DMS 273 (cell line): ENCODE results near the gene PDE11A.

Experiments
- DNase-seq: peaks from one replicate; lab custom pipeline; 2025; ENCODE audit not compliant: unreplicated experiment; lab: John Stamatoyannopoulos, UW

PDE11A gene

DNA sequence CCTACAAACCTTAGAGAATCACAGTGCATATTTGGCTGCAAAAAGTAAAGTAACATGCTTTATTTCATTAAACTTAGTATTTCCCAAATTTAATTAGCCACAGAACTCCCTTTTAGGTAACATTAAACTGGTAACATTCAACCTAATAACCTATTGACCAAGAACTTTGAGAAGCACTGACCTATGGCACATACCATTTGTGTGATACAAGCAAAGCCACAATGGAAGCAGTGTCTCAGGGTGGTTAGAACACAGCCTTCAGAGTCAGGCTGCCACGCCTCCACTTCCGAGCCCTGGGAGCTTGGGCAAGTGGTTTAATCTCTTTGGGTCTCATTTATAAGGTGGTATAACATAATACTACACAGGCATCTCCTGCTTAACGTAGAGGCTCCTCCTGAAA is 301.4 kb downstream of the PDE11A start:
- DNase-seq, result no peak

DNA sequence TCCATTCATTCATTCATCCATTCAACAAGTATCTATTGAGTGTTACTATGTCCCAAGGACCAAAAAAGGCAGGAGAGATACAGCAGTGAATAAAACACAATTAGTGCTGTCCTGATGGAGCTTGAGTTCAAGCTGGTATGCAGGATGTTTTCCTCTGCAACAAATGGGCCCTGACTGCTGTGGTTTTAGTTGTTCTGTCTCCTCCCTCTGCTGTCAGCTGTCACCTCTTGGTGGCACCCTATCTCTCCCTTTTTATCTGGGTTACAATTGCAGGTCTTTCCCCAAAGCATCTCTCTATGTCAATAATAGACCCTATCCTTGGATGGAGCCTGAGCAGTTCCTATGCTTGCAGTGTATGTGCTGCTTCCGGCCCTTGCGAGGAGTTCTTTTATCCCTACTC is 304.8 kb downstream of the PDE11A start:
- no peak for DNase-seq

DNA sequence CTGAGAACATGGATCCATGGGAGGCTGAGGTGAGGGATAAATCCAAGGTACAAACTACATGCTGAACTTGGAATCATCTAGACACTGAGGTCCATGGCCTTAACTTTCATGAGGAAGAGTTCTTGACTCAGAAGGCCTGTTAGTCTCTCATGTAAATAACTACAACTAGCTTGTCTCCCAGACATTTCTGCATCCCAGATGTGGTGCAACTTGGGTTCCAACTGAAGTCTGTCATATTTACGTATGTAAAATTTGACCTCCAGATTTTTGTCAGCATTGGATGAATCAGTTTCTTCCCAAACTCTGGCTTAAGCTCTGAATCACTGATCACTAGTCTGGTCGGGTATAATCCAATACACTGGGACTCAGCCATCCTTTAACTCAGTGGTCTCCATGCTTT is 306.9 kb downstream of the PDE11A start:
- no peak for DNase-seq

DNA sequence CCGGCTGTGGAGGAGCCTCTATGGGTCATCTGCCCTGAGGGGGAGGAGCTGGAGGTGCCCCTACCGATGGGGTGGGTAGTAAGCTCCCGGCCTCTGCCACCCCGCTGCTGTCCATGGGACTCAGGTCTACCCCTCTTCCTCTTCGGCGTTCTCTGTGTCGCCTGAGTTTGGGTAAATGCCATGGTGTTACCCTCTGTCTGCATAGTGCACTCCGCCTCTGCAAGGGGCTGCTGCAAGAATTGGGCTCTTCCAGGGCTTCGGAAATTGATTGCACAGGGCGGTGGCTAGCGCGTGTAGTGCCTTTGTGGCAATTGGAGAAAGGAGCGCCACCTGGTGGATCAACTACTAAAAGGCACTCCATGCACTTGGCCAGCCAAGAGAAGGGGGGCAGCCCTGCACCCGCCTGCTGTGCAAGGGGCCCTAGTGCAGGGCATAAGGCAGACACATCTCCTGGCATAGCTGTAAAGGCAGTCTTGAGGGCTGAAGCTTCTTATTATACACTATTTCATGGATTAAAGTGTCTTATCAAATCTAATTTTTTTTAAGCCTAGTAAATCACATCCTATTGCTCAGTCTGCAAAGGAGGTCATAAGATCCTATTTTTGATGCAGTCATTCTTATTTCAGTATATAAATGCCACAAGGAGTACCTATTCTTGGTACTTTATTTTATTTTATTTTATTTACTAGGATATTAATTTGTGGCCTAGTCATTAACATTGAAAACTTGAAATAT is 308.9 kb downstream of the PDE11A start:
- DNase-seq, result peak; percentile 88

DNA sequence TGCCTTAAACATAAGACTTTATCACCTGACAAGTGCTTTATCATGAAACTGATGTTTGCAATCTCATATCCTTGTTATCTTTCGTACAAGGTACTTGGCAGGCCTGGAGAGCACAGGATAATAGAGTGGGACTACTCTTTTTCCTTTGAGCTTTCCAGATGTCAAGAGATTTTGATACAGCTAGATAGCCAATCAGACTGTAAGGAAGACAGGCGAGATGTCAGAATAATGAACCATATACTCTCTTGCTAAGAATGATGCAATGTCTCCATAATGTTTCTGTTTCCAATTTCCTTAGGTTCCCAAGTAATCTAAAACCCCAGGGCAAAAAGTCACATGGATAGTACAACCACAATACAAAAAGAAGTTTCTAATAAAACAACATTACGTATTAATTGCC is 313.1 kb downstream of the PDE11A start:
- DNase-seq, result no peak

DNA sequence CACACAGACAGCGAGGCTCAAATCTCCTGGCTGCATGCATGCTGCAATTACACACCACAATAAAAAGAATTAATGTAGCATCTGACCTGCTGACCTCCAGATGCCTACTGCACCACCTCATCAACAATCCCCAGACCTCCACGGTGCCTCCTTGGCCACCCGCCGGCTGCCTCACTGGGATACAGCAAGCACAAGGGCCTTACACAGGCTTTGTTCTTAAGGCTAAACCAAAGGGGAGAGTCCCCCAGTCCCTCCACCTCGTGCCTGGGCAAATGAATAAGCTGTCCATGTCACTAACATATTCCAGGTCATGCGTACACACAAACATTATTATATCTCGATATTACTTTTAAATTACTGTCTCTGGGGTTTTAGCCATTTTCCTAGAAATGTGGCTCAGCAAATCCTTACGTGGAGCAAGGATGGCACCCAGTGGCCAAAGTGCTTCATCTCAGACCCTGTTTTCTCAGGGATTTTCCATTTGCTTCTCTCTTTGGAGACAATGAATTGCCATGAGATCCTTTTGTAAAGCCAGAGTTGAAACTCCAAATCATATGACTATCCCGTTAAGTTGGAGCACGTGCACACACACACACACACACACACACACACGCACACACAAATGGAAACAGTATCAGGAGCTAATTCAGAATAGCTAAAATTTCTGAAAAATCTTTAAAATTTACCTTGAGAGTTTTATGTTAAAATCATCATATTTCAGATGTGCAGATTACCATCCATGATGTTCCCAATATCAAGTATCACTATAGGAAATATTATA is 313.8 kb downstream of the PDE11A start:
- peak; percentile 83 for DNase-seq

DNA sequence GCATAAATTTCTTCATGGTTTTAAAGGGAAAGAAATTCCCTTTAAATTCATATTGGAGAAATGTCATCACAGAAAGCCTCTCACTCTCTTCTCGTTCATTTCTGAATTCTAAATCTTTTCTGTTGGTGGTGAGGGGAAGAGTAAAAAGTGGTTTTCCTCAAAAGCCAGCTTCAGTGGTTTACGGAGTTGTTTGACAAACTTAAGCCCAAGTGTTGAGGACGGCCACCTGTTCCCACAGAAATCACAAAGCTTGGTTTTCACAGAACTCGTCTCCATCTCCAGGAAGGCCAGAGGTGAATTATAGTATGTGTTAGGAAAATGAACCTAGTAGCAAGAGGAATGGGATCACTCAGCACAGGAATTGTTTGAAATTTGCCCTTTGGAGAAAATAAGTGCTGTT is 316.2 kb downstream of the PDE11A start:
- no peak for DNase-seq

DNA sequence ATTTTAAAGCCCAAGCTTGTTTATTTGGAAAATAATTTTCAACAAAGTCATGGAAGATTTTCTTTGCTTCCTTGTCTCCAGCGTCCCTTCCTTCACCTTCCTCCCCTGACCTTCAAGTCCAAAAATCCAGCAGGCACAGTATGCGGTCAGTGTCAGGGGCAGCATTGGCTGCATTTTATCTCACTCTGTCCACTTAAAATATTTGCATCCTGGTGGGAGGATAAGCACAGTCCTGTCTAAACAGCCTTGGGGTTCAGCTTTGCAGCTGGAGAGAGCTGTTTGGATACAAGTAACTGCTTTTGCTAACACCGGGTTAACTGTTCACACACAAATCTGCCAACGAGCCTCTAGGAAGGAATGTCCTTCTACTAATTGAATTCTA is 318.1 kb downstream of the PDE11A start:
- DNase-seq, result no peak

DNA sequence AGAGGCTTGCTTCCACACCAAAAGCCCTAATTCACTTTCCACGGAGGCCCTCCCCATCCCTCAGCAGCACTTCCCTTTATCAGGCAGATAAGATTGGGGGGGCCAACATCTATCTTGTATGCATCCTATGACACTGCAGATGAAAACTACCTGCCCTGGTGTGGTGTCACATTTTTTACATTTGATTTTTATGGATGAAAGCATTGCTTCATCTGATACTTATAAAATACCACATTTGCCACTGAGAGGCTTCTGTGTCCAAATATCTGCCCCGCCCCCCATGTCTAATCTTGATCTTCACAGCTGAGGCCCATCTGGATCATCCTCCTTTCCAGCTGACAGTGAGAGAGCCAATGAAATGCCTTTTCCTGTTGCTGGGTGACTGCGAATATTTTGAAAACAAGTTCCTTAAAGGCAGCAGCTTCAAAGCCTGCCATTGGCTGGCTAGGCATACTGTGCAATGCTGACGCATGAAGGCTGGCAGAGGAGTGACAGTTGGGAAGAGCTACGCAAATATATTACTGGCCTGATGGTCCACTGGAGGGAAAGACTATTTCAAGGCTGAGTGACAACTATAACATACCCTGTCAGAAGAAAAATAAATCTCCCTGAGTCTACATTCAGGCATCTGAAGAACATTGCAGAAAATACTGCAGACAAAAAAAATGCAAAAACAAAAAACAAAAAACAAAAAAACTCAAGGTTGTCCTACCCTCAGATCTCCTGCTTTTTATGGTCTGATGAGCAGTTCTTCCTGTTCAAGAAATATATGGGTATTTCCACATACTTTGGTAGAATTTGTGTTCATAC is 318.7 kb downstream of the PDE11A start:
- DNase-seq, result peak; percentile 96

DNA sequence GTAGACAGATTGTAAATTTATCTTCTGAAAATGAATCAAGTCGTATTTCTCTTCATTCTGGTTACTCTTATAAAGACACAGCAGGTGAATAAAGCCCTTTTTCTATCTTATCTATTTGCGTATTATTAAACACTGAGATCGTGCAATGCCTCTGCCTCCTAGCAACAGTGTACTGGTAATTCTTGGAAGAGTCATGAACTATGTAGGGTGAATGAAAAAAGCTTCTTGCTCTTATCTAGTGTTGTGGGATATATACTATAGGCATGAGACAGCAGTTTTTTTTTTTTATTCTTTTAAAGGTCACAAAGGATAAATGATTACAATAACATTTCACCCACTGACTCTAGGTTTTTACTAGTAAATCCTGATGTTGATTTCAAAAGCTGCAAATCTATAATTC is 324.2 kb downstream of the PDE11A start:
- DNase-seq, result no peak

DNA sequence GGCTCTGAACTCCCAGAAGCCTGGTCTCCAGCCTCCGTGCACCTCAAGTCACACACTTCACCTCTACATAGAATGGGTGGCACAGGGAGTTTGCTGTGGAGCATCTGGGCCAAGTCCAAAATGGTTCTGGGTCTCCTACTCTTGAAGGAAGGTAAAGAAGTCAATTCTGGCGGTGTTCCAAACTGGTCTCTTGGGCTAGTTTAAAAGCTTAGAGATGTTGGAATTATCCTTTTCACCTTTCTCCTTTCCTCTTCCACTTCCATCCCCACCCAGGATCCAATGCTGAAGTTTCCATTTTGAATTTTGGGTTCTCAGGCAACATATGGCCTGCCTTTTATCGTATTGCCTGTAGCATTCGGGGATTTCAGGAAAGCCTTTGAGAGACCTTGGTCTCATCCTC is 325.2 kb downstream of the PDE11A start:
- peak; percentile 14 for DNase-seq

DNA sequence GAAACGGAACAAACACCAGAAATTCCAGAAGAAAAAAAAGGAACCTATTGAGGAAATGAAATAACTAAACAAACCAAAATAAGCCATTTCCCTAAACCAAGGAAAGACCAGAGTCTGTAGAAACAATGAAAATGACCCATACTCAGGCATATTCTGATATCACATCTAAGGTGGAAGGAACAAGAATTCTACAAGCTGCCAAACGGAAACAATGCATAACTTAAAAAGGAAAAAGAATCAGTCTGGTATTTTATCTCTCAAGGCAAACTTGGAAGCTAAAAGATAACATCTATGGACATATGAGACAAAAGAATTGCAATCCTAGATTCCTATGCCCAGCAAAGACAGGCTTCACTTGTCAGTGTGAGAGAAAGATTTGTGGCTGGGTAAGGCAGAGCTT is 326.2 kb downstream of the PDE11A start:
- no peak for DNase-seq

DNA sequence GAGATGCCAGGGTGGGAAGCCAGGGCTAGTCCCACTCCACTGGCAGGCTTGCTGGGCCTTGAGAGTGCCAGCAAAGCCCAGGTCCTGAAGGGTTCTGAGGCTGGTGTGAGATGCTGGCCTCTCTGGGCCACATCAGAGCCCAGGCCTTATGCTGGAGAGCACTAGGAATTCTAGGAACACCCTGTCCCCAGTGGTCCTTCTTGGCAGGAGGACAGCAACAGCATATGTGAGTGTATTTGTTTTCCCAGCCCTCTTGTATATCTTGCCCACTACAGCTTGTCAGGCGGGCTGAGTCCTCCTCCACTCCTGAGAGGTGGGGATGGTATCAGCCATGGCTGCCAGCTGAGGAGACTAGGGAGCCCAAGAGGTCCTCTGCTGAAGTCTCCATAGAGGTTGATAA is 327.0 kb downstream of the PDE11A start:
- no peak for DNase-seq

DNA sequence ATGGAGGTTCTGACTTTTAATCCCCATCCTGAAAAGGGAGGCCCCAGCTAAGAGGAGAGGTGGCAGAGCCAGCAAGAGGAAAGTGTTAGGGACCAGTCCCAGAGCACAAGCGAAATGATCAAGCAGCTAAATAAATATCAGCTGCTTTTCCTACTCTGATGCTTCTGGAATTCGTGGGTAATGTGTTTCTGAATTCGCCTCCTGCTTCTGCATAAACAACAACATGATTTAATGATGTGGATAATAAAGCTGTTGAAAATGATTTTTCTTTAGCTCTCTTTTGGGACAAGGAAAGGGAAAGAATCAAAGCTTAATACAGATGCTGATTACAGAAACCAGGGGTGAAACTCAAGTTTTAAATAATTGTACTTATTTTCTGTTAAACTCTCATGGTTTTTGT is 329.7 kb downstream of the PDE11A start:
- DNase-seq, result no peak

DNA sequence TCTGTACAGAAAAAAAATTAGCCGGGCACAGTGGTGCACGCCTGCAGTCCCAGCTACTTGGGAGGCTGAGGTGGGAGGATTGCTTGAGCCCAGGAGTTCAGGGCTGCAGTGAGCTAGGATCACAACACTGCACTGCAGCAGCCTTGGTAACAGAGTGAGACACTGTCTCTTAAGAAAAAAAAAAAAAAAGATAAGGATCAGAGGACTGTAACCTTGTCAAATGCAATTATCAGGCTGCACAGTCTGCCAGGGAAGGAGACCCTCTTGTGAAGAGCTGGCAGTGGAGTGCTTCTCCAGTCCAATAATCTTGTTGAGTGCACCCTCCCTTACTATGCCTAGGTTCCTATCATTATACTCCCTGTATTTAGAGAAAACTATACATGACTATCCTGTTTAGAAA is 330.7 kb downstream of the PDE11A start:
- DNase-seq, result no peak

DNA sequence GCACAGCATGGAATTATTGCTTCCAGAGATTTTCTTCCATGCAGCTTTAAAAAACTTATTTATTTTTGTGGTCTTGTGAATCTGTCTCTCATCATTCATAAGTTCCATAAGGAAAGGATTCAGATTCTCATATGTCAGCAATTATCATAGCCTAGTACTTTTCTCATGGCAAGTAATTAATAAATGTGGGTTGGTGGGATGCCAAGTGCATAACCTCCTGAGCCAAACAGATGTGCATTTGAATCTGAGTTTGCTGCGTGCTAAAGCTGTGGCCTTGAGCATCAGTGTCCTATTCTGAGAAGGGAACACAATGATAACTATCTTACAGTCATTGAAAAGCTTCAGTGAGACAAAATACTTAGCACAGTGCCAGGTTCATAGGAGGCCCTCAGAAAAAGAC is 331.9 kb downstream of the PDE11A start:
- DNase-seq, result peak; percentile 67

DNA sequence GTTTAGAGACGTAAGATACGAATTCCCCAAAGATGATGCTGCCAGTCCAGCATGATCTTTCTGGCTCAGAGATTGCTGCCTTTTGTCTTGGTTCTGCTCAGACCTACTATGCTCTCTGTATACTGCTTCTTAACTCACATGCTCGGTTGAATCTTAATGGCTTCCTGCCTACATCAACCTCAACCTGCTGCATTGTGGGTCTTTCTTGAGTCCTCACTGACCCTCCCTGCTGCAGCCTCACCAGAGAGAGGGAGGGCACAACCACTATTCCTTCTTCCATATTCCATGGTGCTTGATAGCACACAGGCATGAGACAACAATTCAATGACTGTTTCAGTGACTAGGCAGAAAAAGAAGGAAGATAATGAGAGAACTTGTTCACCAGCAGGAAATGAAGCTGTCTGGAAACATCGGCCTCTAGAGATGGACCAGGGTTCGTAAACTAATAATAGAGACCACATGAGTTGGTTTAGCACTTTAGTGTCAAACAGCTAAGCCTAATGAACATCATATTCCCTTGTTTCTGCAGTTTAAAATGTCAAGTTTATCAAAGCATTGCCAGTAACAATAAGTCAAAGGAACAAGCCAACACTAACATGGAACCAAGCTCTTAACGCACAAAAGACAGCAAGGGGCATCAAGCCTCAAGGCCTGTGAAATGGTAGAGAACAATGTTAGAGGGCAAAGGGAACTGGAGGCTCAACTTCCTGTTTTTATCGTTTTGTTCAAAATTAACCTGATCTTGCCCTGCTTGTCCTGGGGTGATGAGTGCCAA is 333.9 kb downstream of the PDE11A start:
- DNase-seq, result no peak

DNA sequence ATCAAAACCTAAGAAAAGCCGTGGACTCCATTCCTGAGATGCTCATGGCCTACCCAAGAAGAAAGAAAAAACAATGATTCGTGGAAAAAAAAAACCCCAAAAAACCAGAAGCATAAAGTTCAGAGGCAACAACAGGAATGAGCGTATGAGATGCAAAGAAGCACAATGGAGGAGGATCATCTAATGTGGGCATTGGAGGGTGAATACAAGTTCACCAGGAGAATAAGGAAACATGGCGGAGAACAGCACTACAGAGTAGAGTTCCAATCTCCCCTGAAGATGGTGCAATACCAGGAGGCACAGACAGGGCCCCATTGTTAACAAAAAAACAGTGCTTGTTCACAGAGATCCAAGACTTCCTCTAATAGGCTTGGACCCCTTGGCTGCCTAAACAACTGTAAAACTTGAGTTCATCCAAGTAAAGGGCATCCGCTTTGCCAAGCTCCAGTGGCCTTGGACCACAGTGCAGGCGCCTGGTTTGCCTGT is 337.2 kb downstream of the PDE11A start:
- DNase-seq, result no peak

DNA sequence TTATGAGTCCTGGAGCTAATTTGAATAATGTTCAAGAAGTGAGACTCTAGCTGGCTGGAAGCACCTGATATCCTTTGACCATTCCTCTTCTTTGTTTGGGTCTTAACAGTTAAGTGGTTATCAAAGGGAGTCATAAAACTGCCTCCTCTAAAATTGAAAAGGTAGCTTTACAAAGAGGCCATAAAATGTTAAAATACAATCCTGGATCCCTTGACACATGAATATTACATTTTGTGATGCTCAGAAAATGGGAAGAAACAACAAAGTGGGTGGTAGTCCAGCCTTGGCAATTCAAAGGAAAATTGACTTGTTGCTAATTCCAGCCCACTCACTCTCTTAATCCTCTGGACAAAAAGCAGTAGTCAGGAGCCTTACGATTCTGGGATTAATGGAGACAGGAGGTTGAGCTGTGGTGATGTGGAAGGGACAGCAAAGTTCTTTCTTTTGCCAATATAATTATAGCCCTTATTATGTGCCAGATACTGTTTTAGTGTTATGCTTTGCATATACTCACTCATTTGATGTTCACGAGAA is 339.2 kb downstream of the PDE11A start:
- no peak for DNase-seq

DNA sequence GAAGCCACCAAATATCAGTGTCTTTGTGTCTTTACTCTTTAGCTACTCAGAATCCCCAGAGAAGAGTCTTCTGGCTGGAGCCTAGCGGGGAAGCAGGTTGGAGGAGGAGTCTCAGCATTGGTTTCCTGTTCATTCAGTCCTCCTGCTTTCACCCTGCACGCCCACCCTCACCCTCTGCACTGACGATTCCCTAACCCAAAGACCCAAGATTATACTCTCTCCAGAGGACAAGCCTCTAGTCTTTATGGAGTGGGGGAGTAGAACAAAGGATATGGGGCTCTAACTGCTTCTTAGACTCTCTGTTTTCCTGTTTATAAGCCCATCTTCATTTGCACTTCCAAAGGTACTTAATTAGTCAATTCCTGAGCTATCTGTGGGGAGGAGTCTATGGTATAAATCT is 341.2 kb downstream of the PDE11A start:
- no peak for DNase-seq

DNA sequence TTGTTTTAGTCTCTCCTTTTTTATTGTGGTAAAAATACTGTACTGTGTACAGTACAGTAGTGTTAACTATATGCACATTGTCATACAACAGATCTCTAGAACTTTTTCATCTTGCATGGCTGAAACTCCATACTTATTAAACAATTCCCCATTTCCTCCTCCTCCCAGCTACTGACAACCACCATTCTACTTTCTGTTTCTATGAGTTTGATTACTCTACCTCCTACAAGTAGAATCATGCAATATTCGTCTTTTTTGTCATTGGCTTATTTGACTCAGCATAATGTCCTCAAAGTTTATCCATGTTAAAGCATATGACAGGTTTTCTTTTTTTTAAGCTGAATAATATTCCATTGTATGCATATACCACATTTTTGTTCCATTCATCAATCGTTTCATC is 341.8 kb downstream of the PDE11A start:
- DNase-seq, result no peak
